Inflammatory macrophage treated with lipopolysaccharide for 4 hours (primary cell): Measurements from ENCODE around the gene ZNRF2.
"Not testable (repeated sequence)": the region's sequence is repeated elsewhere in the genome, so short reads cannot be mapped to it uniquely, and the experiment has no call there.

ENCODE experiments used
- DNase-seq: peaks from one replicate; pipeline ENCODE4 v3.0.0-alpha.2; 2020

ZNRF2 gene

DNA sequence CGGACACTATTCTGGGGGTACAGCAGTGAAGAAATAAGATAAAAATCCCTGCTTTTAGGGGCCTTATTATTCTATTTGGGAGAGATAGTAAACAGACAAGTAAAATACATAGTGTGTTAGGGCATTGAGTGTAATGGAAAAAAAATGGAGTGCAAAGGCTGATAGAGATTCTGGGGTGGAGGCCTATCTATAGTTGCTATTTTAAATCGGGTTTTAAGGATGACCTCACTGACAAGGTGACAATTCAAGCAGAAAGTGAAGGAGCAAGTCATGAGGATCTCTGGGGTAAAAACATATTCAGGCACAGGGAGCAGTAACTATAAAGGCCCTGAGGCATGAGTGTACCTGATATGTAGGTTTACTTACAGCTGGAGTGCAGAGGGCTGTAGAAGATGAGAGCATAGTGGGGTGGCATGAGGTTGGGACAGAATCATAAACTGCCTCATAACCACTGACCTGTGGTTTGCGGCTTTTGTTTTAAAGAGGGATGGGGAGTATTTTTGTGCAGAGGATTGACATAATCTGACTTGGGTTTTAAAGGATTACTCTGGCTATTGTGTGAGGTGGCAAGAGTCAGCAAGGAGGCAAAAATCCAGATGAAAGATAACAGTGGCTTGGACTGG lies 8.1 kb downstream of the ZNRF2 start:
- not testable (repeated sequence) for DNase-seq

DNA sequence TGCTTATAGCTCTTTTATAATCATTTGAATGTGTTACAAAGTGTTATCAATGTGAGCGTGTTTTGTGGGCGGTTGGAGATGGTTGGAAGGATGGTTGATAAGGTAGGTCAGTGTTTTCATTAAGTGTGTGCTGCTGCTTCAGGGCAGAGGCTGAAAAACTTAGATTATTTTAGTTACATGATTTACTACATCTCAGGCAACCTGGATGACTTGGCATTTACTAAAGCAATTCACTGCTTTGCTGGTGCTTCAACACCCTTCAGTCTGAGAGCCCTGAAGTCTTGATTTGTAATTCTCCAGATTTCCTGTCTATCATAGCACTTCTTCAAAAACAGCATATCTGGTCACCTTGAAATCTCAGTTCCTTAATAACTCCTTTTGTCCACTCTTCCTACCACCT lies 11.9 kb downstream of the ZNRF2 start:
- DNase-seq = peak; percentile 23

DNA sequence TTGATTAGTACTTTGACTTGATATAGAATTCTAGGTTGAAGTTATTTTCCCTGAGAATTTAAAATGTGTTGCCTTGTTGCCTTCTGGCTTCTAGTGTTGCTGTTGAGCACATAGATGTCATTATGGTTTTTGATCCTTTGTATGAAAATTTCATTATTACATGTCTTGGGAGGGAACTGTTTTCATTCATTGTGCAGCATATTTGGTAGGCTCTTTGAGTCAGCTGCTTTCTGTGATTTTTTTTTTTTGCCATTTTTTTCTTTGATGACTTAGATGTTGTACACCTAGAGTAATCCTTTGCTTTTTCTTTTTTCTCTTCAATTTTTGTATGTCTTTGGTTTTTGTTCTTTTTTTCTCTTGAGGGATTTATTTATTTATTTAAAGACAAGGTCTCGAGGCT lies 13.1 kb downstream of the ZNRF2 start:
- DNase-seq = not testable (repeated sequence)

DNA sequence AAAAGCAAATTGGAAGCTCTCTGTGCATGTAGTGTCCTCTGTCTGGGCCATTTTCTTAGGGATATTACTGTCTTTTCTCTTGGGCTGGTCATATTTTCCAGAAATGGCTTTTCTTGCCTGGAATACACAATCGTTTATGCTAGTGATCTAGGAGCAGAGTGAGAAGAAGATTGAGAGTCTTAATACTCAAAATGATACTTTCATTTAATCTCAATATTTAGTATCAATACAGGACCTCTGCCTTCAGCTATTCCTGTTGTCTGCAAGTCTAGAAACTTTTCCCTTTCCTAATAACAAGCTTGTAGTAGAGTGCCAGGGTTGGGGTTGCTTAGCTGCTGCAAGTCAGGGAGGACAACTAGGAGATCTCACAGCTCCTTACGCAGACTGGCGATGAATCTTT lies 14.0 kb downstream of the ZNRF2 start:
- not testable (repeated sequence) for DNase-seq

DNA sequence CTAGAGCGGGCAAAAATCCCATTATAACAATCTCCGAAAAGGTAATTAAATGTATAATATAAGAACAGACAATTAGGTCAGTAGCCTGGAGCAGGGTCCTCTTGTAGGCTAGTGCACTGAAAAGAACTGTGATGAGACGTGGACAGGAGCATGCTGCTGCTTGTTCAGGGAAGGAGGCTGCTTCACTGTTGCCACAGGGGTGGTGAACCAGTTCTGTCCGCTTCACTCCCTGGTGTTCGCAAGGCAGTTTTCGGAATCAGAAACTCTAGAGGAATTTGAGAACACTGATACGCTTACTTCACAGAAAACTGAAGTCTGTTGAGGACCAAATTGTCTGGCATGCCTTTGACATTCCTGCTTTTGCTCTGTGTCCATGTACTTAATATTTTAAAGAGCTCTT lies 17.4 kb downstream of the ZNRF2 start:
- DNase-seq = no peak

DNA sequence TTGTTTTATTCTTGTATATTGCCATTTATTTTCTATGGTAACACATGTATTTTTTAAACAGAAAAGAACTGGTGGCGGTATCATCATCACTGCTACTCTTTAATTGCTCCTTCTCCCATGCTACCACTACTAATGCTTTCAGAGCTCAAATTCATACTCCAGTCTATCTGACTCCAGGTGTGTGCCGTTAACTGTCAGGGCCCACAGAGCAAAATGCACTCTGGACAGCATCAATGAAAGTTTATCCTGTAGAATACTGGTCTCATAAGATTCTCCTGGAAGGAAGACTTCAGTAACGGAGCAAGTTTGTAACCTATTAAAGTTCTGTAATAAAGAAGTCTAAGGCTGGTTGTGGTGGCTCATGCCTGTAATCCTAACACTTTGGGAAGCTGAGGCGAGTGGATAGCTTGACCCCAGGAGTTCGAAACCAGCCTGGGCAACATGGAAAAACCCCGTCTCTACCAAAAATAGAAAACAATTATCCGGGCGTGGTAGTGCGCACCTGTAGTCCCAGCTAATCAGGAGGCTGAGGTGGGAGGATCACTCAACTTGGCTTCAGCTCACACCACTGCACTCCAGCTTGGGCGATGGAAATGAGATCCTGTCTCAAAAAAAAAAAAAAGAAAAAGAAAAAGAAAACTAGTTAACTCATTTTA lies 18.4 kb downstream of the ZNRF2 start:
- no peak for DNase-seq

DNA sequence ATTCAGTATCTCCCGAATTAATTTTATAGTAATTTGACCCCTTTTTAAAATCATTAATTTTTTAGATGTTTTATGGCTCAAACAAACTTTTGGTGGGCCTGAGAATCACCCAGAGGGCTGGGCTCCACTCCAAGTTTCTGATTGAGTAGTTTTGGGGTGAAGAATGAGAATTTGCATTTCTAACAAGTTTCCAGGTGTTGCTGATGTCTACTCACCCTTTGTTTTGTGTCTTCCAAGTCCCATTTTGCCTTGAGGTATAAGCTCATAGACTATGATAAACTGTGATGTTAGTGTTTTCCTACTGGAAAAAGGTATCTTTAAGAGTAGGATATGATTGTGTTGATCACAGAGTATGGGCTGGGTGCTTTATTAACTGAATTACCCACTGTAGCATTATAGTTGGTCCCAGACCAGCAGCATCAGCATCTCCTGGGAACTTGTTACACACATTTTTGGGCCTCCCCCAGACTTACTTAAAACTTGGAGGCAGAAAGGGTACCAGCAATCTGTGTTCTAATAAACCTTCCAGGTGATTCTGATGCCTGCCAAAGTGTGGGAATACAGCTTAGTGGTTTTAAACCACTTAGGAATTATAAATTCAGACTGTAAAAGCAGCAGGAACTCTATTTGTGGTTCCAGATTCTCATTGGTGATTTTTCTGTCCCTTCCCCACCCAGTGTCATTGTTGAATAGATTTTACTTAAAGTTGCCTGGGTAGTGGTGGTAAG lies 19.1 kb downstream of the ZNRF2 start:
- no peak for DNase-seq

DNA sequence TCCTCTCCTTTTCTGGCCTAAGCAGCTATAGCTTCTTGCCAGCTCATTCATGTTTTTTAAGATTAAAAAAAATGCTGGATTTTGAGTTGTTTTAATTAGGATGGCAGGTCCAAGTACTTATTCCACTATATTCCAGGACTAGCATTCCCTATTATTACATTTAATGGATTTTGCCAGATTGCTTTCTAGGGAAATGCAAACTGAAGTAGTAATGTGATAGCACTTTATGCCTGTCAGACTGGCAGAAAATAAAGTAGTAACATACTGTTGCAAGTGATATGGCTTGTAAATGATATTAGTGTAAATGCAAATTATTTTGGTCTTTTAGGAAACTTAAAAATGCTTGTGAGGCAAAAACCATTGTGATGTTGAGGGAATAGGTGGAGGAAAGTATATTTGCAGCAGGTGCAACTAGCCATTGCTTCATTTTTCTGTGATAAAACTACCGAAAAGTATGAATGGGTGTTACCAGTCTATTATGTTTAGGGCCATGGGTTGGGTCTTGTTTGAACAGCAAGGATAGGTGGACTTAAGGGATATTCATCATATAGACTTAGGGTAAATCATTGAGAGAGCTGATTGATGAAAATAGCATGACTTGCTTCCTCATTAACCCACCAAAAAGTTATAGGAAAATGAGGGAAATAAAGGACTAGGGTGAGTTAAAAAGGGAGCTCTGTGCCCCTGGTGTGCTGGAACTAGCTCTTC lies 19.9 kb downstream of the ZNRF2 start:
- DNase-seq = no peak

DNA sequence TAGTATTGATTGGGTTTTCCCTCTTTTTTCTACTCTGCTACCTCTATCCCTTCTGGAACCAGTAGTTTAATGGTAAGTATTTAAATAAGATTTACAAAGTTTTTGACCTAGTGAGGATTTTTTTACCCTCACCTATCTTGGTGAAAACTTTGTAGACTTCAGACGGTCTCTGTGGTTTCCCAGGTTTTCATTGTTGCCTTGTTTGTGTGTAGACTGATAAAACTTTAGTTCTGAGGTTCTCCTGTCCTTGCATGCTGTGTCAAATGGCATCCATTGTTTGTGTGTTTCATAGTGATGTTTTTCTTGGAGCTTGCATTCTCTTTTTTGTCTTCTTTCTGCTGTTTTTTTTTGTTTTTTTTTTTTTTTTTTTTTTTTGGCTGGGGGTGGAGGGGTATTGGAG lies 22.6 kb downstream of the ZNRF2 start:
- DNase-seq = no peak

DNA sequence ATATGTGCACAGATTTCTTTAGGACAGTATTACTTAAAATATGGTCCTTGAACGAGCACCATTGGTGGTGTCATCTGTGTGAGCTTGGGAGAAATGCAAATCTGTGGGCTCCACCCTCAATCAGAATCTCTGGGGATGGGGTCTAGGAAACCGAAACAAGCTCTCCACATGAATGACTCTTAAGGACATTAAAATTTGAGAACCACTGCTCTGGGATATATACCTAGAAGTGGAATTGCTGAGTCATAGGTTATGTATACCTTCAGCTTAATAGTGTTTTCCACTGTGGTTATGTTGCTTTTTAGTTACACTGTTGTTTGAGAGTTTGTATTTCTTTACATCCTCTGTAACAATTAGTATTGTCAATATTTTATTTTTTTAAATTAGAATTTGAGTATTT lies 24.0 kb downstream of the ZNRF2 start:
- no peak for DNase-seq

DNA sequence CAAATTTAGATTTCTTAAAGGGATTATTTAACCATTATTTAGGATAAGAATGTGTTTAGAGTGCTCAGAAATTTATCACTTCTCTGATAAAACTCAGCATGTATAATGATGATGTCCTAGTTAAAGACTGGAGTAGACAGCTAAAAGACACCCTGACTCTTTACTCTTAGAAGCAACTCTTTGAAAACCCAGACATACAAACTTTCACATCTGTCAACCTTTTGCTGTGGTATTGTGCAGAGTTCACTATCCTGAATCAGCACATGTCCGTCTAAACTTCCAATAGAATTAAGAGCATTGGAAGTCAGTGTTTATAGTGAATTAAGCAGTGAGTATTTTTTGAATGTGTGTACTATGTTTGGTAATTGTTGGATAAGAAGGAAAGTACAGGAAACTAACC lies 24.9 kb downstream of the ZNRF2 start:
- DNase-seq = no peak

DNA sequence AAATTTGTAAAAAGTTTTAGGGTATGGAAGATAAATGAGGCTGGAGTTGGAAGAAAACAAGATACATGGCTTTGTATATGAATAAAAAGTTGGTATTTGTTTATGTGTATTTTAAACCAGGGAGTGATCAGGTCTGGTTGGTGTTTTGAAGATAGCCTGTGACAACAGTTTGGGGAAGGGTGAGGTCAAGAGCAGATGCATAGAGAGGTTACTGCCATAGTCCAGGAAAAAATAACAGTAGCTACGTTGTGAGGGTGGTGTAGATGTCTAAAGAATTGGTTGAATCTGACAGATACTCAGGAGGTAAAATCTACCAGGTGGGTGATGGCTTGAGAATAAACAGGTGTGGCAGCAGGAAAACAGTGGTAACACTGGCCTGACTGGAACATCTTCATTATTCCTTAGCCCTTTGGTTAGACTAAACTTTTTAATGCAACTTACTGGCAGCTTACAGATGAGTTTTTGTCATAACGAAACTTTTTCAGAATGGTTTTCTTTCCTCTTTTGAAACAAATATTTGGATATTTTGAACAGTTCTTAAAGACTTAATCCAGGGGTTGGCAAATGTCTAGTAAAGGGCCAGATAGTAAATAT lies 25.5 kb downstream of the ZNRF2 start:
- DNase-seq = peak; percentile 32

DNA sequence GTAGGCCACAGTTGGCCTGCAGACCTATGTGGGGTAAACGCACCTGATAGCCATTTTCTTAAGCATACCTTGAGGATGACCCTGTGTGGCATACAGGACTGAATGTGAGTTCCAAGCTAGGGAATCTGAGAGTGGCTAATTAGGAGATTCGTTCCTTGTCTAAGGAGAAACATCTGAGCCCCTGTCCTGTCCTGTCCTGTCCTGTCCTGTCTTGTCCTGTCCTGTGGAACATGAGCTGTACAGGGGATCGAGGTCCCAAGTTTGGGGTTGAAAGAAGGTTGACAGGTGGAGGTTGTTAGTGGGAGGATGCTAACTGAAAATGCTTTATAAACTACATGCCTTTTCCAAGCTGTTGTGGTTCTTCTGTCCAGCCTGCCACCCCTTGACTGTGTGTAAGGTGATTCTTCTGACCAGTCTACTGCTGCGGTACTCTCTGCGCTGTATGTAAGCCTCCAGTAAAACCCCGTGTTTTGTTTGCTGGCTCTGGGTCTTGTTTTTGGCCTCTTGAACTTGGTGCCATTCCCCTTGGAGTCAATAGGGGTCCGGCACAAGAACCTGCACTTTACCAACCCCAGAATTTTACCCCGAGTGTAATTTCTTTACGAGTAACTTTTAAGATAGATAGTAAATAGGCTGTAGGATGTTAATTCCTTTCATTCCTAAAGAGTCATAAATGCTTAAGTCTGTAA lies 26.4 kb downstream of the ZNRF2 start:
- DNase-seq = no peak

DNA sequence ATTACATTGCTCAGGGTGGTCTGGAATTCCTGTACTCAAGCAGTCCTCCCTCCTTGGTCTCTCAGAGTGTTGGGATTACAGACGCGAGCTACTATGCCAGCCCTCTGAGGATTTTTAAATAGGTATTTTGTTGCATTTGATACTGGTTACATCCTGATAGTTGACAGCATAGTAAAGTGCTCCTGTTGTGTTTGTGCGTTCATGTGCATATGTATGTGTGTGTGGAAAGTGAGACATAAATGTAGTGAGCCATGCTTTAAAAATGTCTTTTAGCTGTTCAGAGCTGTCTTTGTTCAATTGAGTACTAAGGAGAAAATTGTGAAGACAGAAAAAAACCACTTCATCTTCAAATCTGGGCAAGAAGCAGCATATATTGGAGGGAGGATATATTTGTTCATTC lies 27.8 kb downstream of the ZNRF2 start:
- DNase-seq = no peak

DNA sequence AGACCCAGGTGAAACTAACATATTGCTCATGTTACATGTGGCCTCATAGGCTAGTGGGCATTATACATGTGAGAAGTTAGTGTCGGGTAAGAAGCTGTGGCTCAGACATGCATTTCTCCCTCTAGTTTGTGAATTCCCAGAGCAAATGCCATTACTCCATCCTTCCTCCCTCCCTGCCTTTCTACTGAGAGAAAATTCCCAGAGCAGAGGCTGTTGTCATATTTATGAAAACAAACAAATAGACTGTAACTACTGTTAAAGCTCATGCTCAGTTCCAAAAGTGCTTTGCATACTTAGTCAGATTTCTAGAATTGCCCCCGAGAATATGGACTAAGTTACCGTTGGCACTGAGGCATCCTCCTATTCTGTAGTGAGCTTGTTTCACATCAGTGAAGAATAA lies 29.0 kb downstream of the ZNRF2 start:
- DNase-seq = no peak

DNA sequence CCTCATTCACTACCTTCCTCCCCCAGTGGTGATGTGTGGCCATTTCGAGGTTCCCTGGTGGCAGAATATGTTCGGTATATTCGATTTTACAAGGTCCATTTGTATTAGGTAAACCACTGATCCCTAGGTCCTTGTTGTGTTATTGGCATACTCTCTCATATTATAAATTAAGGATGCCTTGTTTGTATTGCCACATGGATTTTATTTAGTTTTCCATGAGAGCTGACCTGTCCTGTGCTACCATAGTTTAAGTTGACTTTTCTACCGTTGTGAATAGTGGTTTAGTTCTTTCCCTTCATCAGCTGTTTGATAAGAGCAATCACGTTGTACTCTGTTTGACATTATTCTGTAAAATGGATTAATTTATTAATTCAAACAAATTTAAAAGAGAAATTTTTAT lies 29.4 kb downstream of the ZNRF2 start:
- DNase-seq = no peak

DNA sequence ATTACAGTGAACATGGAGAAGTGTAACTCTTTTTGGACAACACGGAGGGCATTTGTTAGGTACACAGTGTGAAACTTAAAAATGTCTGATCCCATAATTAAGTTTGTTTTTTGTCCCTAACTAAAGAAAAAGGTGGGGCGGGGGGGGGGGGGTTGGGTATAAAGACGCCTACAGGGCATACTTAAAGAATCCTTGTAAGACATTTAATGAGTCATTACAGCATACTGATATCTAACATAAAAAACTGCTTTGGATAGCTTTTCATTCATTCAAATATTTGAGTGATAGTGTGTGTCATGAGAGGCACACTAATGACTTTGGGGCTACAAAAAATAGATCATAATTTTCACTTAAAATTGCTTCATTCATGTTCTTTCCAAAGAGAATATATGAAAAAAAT lies 31.2 kb downstream of the ZNRF2 start:
- no peak for DNase-seq

DNA sequence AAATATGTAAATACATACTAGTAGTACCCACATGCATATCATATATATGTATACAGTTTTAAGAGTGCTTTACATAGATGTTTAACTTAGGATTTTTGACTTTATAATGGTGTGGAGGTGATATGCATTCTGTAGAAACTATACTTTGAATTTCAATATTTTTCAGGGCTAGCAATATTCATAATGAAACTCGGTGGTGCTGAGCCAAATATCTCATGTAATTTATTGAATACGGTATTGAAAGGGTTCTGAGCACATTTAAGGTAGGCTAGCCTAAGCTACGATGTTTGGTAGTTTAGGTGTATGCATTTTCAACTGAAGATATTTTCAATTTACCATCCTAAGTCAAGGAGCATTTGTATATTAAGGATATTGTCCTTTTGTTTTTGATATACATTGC lies 36.0 kb downstream of the ZNRF2 start:
- no peak for DNase-seq

DNA sequence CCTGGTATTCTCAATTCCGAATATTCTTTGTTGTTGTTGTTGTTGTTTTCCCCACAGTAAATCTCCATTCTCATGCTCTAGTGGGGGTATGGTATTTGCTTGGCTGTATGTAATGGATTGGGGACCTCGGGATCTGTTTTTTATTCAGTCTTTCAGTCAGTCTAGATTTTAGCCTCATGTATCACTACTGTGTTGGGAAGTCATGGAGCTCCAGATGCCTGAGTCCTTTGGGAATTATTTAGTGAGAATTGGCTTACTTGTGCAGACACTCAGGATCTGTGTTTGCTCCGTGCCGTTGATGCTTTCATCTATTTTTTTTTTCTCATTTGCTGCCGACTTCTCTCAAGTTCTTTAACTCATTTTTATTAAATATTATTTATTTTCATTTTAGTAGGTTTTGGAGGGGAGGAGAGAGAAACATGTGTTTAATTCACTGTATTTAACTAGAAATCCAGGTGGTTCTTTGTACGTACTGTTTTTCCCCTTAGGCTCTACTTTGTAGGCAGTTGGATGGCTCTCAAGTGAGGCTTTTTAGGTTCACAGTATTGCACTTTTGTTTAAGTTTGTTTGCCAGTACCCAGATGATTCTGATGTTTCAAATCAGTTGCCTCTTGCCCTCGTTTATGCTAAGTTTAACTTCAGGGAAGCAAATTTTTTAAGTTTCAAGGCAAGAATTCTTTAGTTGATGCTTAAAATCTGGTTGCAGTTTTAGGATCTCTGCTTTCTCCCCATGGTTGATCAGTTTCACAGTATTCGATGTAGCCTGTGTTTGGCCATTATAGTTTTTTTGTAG lies 36.9 kb downstream of the ZNRF2 start:
- DNase-seq = no peak

DNA sequence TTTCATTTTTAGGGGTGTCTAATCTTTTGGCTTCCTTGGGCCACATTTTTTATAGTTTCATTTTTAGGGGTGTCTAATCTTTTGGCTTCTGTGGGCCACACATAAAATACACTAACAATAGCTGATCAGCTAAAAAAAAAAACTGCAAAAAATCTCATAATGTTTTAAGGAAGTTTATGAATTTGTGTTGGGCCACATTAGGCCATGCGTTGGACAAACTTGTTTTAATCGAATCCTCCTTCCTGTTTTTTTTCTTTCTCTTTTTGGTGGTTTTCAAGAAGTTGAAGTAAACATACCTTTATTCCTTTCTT lies 37.4 kb downstream of the ZNRF2 start:
- peak; percentile 60 for DNase-seq

DNA sequence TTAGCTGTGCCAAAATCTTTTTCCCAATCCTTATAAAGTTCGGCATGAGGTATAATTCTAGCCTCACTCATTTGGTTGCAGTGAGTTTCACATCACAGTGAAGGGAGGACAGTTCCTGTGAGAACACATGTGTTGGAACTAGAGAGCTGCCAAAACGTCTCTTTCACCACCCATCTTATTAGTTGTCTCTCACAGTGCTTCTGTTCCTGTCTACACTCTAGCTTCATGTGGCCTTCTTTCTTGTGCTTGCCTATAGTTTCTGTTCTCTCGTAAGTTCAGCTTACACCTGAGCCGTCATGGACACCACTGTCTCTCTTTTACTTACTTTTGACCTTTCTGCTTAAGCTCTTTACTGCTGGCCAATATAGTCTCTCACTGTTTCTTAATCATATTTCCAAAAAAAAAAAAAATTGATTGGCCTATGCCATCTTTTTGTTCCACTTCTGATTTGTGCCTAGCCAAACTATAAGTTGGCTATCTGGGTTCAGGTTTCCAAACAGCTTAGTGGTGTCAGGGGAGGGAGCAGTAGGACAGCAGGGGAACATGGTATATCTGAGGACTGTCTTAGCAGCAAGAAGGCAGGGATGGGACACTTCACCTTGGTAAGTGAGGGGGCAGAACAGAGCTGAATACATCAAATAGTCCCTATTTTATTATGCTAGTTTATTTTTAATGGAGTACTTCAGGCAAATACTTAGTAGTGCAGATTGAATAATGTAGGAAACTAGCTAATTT lies 38.0 kb downstream of the ZNRF2 start:
- peak; percentile 21 for DNase-seq

DNA sequence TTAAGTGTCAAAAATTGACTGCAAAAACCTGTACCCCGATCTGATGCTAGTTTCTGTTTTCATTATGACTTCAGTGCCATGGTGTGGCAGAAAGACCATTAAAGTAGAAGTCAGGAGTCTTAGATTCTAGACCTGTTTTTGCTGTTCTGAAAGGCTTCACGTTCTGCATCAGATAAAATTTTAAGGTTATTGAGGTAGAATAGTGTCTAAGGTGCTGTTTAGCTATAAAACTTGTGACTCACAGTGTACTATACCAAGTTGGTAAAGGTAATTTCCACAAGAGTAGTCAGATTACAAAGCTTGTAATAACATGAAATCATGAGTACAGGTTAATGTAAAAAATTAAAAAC lies 38.6 kb downstream of the ZNRF2 start:
- no peak for DNase-seq
